GM10248 (cell line): Measurements from ENCODE around the gene B4GALNT3.

Experiments used
- CTCF ChIA-PET: fragments of 300-600 bp; sonication (Branson Sonifier 250); formaldehyde crosslinking; extraction: SDS; loops from one replicate; lab custom pipeline; 2021; ENCODE audit warnings: antibody characterized with exemption; lab: Yijun Ruan, JAX
- POLR2A ChIA-PET: fragments of 350-650 bp; sonication (Branson Sonifier 250); formaldehyde crosslinking; extraction: SDS; loops from one replicate; lab custom pipeline; 2020; ENCODE audit warnings: antibody characterized with exemption; lab: Yijun Ruan, JAX
- DNase-seq: peaks from one replicate; pipeline ENCODE4 v3.0.0; 2012; ENCODE audit errors: extremely low spot score
- TF ChIP-seq, protein P1 (sequence below): IDR thresholded peaks from 2 replicates; pipeline ENCODE4 v1.5.1; 2012; ENCODE audit warnings: mild to moderate bottlenecking, low read depth; ENCODE audit errors: extremely low read depth, missing control alignments, control extremely low read depth

B4GALNT3 gene

DNA sequence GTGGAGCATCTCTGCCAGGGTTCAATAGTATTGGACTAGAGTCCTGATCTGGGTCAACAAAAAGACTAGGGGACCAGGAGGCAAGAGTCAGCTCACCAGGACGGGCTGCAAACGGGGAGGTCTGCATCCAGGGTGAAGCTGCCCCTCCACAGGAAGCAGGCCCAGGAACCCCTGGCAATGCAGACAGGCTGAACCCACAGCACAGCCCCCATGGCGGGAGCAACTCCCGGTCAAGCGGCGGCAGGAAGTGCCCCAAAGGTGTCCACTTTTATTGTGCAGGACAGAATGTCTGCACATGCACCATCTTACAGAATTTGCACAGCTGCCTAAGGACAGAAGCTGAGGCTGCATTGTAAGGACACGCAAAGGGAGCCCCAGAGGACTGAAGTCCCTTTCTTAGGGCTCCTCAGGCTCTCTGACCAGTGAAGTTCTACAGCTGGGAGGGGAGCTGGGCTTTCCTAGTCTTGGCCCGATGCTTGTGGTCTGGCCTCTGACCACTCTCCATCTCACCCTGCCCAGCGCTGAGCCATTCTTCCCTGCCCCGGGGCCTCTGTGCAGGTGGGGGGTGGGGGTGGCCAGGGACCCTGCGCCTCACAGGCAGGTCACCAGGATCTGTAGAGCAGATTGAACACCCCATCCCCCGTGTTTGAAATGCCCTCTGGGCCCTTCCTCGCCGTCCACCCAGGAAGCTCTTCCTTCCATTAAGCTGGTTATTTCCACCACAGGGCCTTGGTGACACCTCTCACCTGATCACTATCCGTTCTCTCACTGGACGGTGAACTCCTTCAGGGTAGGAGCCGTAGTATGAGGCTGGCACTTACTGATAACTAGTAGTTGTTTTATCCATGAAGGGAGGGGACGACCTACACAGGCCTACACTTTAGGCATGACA is 127.6 kb downstream of the B4GALNT3 start:
- CTCF ChIA-PET: interaction anchor here (1.2 to 1.6 kb wide), 2 partner anchors 10 to 18 kb away, joined by 5 to 7 read pairs; no protein-coding TSS in a partner anchor

DNA sequence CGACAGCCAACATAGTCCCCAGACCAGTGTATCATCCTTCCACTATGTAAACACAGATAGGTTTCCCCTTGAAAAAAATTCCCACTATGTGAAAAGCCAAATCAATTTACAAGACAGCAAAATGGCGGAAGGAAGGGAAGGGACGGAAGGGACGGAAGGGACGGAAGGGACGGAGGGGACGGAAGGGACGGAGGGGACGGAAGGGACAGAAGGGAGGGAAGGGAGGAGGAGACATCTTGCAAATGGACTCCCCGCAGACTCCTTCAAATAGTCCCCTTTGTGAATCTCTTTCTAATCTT is 128.2 kb downstream of the B4GALNT3 start:
- no peak for DNase-seq
- CTCF ChIA-PET: interaction anchor here (1.6 kb wide), 1 partner anchor 10 kb away, joined by 7 read pairs; no protein-coding TSS in a partner anchor
- TF ChIP-seq, protein P1, sequence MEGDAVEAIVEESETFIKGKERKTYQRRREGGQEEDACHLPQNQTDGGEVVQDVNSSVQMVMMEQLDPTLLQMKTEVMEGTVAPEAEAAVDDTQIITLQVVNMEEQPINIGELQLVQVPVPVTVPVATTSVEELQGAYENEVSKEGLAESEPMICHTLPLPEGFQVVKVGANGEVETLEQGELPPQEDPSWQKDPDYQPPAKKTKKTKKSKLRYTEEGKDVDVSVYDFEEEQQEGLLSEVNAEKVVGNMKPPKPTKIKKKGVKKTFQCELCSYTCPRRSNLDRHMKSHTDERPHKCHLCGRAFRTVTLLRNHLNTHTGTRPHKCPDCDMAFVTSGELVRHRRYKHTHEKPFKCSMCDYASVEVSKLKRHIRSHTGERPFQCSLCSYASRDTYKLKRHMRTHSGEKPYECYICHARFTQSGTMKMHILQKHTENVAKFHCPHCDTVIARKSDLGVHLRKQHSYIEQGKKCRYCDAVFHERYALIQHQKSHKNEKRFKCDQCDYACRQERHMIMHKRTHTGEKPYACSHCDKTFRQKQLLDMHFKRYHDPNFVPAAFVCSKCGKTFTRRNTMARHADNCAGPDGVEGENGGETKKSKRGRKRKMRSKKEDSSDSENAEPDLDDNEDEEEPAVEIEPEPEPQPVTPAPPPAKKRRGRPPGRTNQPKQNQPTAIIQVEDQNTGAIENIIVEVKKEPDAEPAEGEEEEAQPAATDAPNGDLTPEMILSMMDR: no peak
- POLR2A ChIA-PET: no interaction called here

More for the DNA sequence above, 127.6 kb downstream of the B4GALNT3 start:
- POLR2A ChIA-PET: no interaction called here
- TF ChIP-seq, protein P1: no peak
- no peak for DNase-seq

DNA sequence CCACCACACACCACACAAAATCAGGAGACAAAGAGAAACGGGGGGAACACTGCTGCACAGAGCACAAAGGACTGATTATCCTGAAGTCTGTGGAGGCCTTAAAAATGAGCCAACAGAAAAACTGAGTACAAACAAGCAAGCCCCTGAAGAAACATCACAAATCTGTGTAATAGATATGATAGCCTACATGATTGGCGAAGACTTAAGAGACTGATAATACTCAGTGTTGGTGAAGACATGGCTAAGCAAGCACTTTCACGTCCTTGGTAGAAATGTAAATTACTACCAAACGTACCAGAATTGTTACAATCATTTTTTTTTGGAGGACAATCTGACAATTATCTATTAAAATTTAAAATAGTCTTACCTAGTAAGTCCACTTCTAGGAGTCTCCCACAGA is 128.9 kb downstream of the B4GALNT3 start:
- POLR2A ChIA-PET: no interaction called here
- no peak for DNase-seq
- CTCF ChIA-PET: no interaction called here
- TF ChIP-seq, protein P1: no peak

DNA sequence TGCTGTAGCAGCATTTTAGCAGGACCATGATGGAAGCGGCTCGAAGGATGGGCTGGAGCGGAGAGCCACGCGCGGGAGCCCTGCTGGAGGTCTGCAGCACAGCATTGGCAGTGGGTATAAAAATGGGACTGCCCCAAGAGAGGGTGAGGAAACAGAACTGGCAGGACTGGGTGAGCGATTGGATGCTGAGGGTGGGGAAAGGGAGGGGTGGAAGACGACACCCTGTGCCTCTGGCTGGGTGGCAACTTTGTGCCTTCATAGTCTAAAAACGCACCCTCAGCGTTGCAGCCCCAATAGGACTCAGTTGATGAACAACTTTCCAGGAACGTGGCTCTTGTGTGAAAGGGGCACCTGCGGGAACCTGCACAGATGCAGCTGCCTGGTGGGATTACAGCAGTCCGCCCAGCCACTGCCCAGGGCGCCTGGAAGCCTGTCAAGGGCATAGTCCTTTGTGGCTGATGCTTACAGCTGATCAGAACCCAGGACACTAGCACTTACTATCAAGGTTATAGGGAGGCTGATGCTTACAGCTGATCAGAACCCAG is 130.5 kb downstream of the B4GALNT3 start:
- ChIA-PET POLR2A (no interaction called here), CTCF (no interaction called here)
- DNase-seq: no peak
- TF ChIP-seq, protein P1: no peak

DNA sequence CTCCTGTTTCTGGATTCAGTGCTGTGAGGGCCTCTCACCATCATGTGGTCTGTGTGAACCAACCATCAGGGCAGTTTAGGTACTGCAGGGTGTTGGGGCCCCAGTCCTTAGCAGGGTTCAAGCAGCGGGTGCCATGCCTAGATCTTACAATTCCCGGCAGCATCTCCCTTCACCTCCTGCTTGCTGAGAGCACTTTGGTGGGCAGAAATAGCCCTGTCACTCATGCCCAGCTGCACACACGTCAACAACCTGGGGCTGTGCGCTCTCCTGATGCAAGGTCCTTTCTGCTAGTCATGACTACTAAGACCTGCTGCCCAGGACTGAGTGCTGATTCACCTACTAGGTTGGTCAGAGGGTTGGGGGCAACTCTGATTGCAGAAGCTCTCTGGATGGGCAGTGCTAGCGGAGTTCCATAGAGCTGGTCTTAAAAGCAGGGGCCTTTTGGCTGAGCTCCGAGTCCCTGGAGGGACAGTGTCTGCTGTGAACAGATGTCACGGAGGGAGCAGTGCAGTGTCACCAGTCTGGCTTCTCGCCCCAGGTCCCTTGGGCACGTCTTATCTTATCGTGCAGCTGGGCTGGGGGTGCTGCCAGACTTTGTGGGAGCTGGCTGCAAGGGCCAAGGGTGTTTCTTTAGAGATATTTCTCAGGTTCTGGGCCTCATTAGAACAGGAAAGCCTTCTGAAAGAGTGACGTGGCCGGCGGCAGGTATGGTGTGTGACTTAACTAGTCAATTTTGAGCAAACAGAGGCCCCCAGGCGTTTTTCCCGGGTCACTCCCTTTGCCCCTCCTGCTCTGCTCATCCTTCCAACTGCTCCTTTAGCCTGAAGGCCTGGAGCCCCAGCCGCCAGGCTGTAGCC is 131.7 kb downstream of the B4GALNT3 start:
- DNase-seq: no peak
- ChIA-PET POLR2A (interaction anchor here (0.5 kb wide), 1 partner anchor 161 kb away, joined by 9 read pairs; the partner anchor contains the start of gene WNK1), CTCF (interaction anchor here (1.2 to 2.2 kb wide), 2 partner anchors 15 to 16 kb away, joined by 5 to 9 read pairs; no protein-coding TSS in a partner anchor)
- TF ChIP-seq, protein P1: no peak

DNA sequence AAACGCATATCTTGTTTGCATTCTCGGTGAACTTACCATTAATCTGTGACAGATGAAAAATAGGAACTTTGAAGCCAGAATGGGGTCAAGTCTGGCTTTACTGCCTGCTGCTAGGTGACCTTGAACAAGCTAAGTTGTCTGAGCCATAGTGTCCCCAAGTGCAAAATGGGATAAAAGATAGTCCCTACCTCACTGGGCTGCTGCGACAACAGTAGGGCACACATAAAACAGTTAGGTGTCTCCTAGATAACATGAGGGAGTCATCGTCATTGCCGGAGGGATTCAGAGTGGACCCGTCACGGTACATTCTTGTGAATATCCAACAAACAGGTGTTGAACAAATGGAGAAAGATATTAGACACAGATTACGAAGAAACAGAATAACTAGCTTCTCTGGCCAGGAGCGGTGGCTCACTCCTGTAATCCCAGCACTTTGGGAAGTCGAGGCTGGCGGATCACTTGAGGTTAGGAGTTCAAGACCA is 132.3 kb downstream of the B4GALNT3 start:
- DNase-seq: no peak
- TF ChIP-seq, protein P1: no peak
- ChIA-PET CTCF (interaction anchor here (1.2 to 2.2 kb wide), 2 partner anchors 15 to 16 kb away, joined by 5 to 9 read pairs; no protein-coding TSS in a partner anchor), POLR2A (interaction anchor here (0.5 kb wide), 1 partner anchor 160 kb away, joined by 9 read pairs; the partner anchor contains the start of gene WNK1)
